CD4-positive, alpha-beta T cell treated with Interleukin-6 at 100 ng/mL for 8 hours (primary cell): ENCODE data around the gene SUSD1.
A peak's percentile ranks its signal among the peaks of the same experiment; 100 is the strongest.
"Not testable (repeated sequence)": the region's sequence is repeated elsewhere in the genome, so short reads cannot be mapped to it uniquely, and the experiment has no call there.

Source experiments
- DNase-seq: peaks from one replicate; pipeline ENCODE4 v3.0.0-alpha.2; 2020; ENCODE audit warnings: mixed read lengths, low spot score

Gene SUSD1

GRCh38 chr9:112129246-112129645, 45.9 kb downstream of the SUSD1 start:
- DNase-seq = no peak

DNA sequence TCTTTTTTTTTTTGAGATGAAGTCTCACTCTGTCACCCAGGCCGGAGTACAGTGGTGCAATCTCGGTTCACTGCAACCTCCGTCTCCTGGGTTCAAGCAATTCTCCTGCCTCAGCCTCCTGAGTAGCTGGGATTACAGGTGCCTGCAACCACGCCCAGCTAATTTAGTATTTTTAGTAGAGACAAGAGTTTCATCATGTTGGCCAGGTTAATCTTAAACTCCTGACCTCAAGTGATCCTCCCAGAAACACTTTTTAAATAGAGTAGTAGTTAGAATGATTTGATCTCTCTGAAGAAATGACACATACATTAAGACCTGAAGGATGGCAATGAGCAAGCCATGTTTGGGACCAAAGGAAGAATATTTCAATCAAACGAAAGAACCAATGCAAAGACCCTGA, 46.7 kb downstream of the SUSD1 start:
- not testable (repeated sequence) for DNase-seq

DNA sequence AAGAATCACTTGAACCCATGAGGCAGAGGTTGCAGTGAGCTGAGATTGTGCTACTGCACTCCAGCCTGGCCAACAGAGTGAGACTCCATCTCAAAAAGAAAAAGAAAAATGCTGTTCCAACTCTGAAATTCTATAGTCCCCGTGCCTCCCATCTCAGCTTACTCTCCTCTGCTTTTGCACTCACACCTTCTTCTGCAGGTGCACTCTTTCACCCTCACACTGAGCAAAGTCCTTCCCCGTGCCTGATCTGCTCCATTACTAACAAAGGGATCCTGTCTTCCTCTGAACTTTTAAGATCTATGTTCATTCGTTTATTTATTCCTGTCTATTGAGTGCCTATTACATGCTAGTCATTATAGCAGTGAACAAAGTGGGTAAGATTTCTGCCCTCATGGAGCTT, 47.8 kb downstream of the SUSD1 start:
- DNase-seq = no peak

DNA sequence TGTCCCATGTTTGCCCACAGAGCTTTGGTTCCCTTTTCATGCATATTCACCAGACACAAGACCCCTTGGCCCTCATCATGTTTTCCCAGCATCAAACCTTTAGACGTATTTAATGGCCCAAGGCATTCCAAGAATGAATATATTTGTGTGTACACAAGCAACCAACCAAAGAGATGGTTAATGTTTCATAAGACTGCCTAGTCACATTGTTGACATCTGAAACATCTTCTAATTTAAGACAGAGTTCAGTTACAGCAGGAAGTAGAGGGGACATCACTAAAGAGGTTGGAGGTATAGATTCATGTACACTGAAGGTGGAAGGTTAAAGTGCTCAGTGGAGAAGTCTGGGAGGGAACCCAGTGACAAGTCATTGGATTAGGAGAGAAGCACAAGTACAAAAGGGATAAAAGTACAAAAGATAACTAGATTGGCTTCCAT, 49.1 kb downstream of the SUSD1 start:
- no peak for DNase-seq

GRCh38 chr9:112124156-112124555, 50.9 kb downstream of the SUSD1 start:
- no peak for DNase-seq

GRCh38 chr9:112121633-112122032, 53.5 kb downstream of the SUSD1 start:
- DNase-seq = no peak

GRCh38 chr9:112120439-112120925, 54.6 kb downstream of the SUSD1 start:
- no peak for DNase-seq

DNA sequence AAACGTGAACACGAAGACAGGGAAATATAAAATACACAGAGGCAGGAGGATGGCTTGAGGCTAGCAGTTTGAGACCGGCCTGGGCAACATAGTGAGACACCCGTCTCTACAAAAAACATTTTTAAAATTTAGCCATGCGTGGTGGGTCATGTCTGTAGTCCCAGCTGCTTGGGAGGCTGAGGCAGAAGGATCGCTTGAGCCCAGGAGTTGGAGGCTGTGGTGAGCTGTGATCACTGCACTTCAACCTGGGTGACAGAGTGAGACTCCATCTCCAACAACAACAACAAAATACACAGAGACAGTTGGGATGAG, 55.1 kb downstream of the SUSD1 start:
- no peak for DNase-seq

GRCh38 chr9:112119225-112120029, 55.7 kb downstream of the SUSD1 start:
- no peak for DNase-seq

GRCh38 chr9:112118009-112118408, 57.1 kb downstream of the SUSD1 start:
- DNase-seq = no peak

DNA sequence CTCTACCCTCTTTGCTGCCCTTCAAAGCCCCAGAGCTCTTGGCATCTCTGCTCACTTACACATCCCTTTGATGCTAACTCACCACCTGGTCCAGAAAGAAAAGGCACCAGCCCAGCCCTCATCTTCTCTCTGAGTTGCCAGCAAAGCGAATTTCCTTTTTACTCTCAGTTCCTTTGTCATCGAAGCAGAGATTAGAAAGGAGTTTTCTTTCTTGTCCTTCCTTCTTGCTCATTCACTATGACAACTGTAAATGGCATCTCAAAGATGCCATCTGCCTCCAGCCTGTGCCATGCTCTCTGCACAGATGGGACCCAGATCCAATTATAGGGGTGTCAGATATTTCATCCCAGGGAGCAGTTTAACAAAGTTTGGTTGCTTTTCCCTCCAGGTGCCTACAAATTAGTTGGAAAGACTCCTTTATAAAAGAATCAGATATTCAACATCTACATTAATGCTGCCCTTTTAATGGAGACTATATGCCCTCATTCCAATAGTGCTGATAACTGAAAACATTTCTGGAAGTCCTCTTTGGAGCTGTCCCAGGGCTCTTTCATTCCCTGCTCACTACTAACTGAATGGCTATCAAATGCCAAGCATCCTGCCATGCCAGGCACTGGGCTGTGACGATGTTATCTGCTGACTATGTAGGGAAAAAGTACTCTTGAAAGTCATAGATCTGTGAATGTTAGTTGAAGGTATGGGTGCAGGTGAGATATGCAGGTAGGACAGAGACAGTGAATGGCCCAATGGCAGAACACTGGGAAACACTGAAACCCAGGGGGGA, 58.9 kb downstream of the SUSD1 start:
- DNase-seq = no peak

- DNase-seq = no peak
Observed at GRCh38 chr9:112115109-112115508, 60.0 kb downstream of the SUSD1 start.

- DNase-seq = peak; percentile 28
Observed at GRCh38 chr9:112112941-112113681, 62.0 kb downstream of the SUSD1 start.

DNA sequence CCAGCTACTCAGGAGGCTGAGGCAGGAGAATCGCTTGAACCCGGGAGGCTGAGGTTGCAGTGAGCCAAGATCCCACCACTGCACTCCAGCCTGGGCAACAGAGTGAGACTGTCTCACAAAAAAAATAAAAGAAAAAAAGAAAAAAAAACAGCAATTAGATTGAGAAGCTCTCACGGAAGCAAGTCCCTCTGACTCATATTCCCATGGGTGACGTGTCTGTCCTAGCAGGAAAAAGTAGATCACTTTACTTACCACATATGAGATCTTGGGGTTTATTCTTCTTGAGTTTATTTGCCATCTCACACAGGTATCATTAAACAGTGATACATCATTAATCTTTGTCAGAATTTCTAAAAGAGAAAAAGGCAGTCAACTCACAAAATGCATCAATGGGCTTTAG, 62.6 kb downstream of the SUSD1 start:
- DNase-seq = no peak

GRCh38 chr9:112111461-112111860, 63.6 kb downstream of the SUSD1 start:
- no peak for DNase-seq

- DNase-seq = no peak
Observed at GRCh38 chr9:112110777-112111113, 64.4 kb downstream of the SUSD1 start.

GRCh38 chr9:112110094-112110776, 64.9 kb downstream of the SUSD1 start:
- DNase-seq = no peak

DNA sequence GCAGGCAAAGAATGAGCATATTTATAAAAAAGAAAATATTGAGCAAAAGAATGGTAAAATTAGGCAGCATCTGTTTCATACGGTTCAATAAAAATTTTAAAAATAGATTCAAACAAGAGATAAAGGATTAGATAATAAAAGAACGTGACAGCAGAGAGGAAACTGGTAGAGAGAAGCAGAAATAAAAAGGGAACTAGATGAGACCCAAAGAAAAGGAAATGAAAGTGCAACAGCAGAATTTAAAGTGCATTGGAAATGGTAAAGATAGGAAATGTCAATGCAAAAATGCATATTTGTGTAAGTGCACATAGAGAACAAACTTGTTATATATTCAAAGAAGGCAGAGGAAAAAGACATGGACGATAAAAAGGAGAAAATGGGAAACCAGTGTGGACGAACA, 70.2 kb downstream of the SUSD1 start:
- DNase-seq = no peak

DNA sequence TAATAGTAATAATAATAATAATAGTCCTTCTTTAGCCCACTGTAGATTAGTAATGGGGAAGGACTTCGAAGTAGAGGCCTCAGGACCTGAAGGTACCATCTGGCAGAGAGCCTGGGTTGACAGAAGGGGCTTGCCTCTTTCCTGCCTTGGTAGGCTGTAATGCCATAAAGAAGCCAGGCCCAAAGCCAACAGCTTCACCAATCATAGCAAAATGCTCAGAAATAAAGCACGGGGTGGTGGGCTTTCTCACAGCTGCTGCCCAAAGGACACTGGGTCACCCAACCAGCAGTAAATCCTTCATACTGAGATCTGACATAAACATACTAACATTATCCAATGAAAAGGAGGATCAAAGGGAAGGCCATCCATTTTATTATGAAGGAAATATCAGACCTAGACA, 70.7 kb downstream of the SUSD1 start:
- DNase-seq = no peak

DNA sequence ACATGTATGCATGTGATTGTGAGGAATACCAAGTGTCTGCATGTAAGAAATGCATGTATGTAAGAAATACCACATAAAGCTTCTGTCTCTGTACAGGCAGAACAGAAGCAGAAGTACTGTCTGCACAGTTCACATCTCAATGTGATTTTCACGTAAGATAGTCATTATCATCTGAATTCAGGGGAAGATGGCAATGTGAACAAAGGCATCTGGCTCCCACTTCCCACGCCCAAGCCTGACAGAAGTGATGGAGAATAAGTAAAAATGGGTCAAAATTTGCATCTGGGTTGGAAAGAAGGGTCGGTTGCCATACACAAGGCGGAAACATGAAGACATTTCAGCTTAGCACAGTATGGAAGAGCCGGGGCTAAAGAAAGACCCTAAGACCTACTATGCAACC, 71.7 kb downstream of the SUSD1 start:
- DNase-seq = no peak

GRCh38 chr9:112097712-112098688, 77.1 kb downstream of the SUSD1 start:
- DNase-seq = peak; percentile 70
